ENCODE results near the gene TMEM145.

The TMEM145 gene

GRCh38 chr19:42353341-42354015, 40.4 kb downstream of the TMEM145 start:
- Mint-ChIP-seq H3K36me3 (ENCODE audit: low read depth) (no peaks in the 10 kb centered on the region), H3K4me1 (ENCODE audit: low read depth) (no peaks in the 10 kb centered on the region), H3K9me3 (no peaks in the 10 kb centered on the region), H3K27ac (no peak overlapping the region), H3K4me3 (no peak overlapping the region), H3K27me3 (ENCODE audit: low read depth) (no peaks in the 10 kb centered on the region)
- no peak for DNase-seq (ENCODE audit: low spot score)

GRCh38 chr19:42355896-42356295, 42.8 kb downstream of the TMEM145 start:
- Mint-ChIP-seq H3K27me3 (ENCODE audit: low read depth) (no peaks in the 10 kb centered on the region), H3K4me1 (ENCODE audit: low read depth) (no peaks in the 10 kb centered on the region), H3K9me3 (no peaks in the 10 kb centered on the region), H3K36me3 (ENCODE audit: low read depth) (no peaks in the 10 kb centered on the region), H3K4me3 (no peak overlapping the region), H3K27ac (no peak overlapping the region)
- DNase-seq (ENCODE audit: low spot score), result no peak

- no peak for DNase-seq (ENCODE audit: low spot score)
- Mint-ChIP-seq H3K4me1 (ENCODE audit: low read depth) (no peaks in the 10 kb centered on the region), H3K27ac (no peak overlapping the region), H3K9me3 (no peaks in the 10 kb centered on the region), H3K27me3 (ENCODE audit: low read depth) (no peaks in the 10 kb centered on the region), H3K36me3 (ENCODE audit: low read depth) (no peaks in the 10 kb centered on the region), H3K4me3 (no peak overlapping the region)
Measured at GRCh38 chr19:42356686-42357085, 43.6 kb downstream of the TMEM145 start.

- H3K9me3 Mint-ChIP-seq, result no peaks in the 10 kb centered on the region
- H3K27ac Mint-ChIP-seq, result no peak overlapping the region
Measured at GRCh38 chr19:42357290-42357689, 44.2 kb downstream of the TMEM145 start.

GRCh38 chr19:42360787-42361544, 47.9 kb downstream of the TMEM145 start:
- peaks cover 4% of the 10 kb centered on the region for H3K9me3 Mint-ChIP-seq
- H3K27me3 Mint-ChIP-seq (ENCODE audit: low read depth), result no peaks in the 10 kb centered on the region
- H3K4me3 Mint-ChIP-seq, result no peak overlapping the region
- H3K4me1 Mint-ChIP-seq (ENCODE audit: low read depth), result no peaks in the 10 kb centered on the region
- no peak for DNase-seq (ENCODE audit: low spot score)
- peaks cover 5% of the 10 kb centered on the region for H3K36me3 Mint-ChIP-seq (ENCODE audit: low read depth)
- peak overlapping the region; percentile 11 for H3K27ac Mint-ChIP-seq

More at GRCh38 chr19:42357290-42357689, 44.2 kb downstream of the TMEM145 start:
- H3K36me3 Mint-ChIP-seq (ENCODE audit: low read depth), result no peaks in the 10 kb centered on the region
- H3K4me1 Mint-ChIP-seq (ENCODE audit: low read depth), result no peaks in the 10 kb centered on the region
- H3K27me3 Mint-ChIP-seq (ENCODE audit: low read depth), result no peaks in the 10 kb centered on the region
- DNase-seq (ENCODE audit: low spot score), result no peak
- H3K4me3 Mint-ChIP-seq, result no peak overlapping the region

GRCh38 chr19:42361545-42361910, 48.4 kb downstream of the TMEM145 start:
- H3K27ac Mint-ChIP-seq, result no peak overlapping the region
- H3K27me3 Mint-ChIP-seq (ENCODE audit: low read depth), result no peaks in the 10 kb centered on the region

GRCh38 chr19:42362342-42362741, 49.2 kb downstream of the TMEM145 start:
- no peak overlapping the region for H3K27ac Mint-ChIP-seq
- no peaks in the 10 kb centered on the region for H3K27me3 Mint-ChIP-seq (ENCODE audit: low read depth)

More at GRCh38 chr19:42361545-42361910, 48.4 kb downstream of the TMEM145 start:
- DNase-seq (ENCODE audit: low spot score), result no peak
- Mint-ChIP-seq H3K4me1 (ENCODE audit: low read depth) (no peaks in the 10 kb centered on the region), H3K4me3 (no peak overlapping the region), H3K36me3 (ENCODE audit: low read depth) (peaks cover 5% of the 10 kb centered on the region), H3K9me3 (peaks cover 4% of the 10 kb centered on the region)

GRCh38 chr19:42362891-42363440, 49.9 kb downstream of the TMEM145 start:
- Mint-ChIP-seq H3K36me3 (ENCODE audit: low read depth) (peaks cover 5% of the 10 kb centered on the region), H3K4me1 (ENCODE audit: low read depth) (no peaks in the 10 kb centered on the region), H3K27me3 (ENCODE audit: low read depth) (no peaks in the 10 kb centered on the region), H3K4me3 (no peak overlapping the region), H3K9me3 (peaks cover 4% of the 10 kb centered on the region), H3K27ac (no peak overlapping the region)
- DNase-seq (ENCODE audit: low spot score), result no peak

More at GRCh38 chr19:42362342-42362741, 49.2 kb downstream of the TMEM145 start:
- H3K4me1 Mint-ChIP-seq (ENCODE audit: low read depth), result no peaks in the 10 kb centered on the region
- H3K9me3 Mint-ChIP-seq, result peaks cover 4% of the 10 kb centered on the region
- DNase-seq (ENCODE audit: low spot score), result no peak
- H3K4me3 Mint-ChIP-seq, result no peak overlapping the region
- peaks cover 5% of the 10 kb centered on the region for H3K36me3 Mint-ChIP-seq (ENCODE audit: low read depth)

GRCh38 chr19:42363614-42364346, 50.7 kb downstream of the TMEM145 start:
- H3K4me1 Mint-ChIP-seq (ENCODE audit: low read depth), result no peaks in the 10 kb centered on the region
- no peak overlapping the region for H3K27ac Mint-ChIP-seq
- H3K9me3 Mint-ChIP-seq, result peaks cover 4% of the 10 kb centered on the region
- no peaks in the 10 kb centered on the region for H3K27me3 Mint-ChIP-seq (ENCODE audit: low read depth)
- peaks cover 5% of the 10 kb centered on the region for H3K36me3 Mint-ChIP-seq (ENCODE audit: low read depth)
- no peak for DNase-seq (ENCODE audit: low spot score)
- no peak overlapping the region for H3K4me3 Mint-ChIP-seq

GRCh38 chr19:42366673-42367072, 53.6 kb downstream of the TMEM145 start:
- no peak for DNase-seq (ENCODE audit: low spot score)
- H3K27ac Mint-ChIP-seq, result no peak overlapping the region
- H3K4me3 Mint-ChIP-seq, result no peak overlapping the region
- H3K4me1 Mint-ChIP-seq (ENCODE audit: low read depth), result no peaks in the 10 kb centered on the region
- peaks cover 4% of the 10 kb centered on the region for H3K9me3 Mint-ChIP-seq
- H3K36me3 Mint-ChIP-seq (ENCODE audit: low read depth), result peaks cover 5% of the 10 kb centered on the region
- H3K27me3 Mint-ChIP-seq (ENCODE audit: low read depth), result no peaks in the 10 kb centered on the region

- DNase-seq (ENCODE audit: low spot score), result no peak
- no peak overlapping the region for H3K4me3 Mint-ChIP-seq
- H3K9me3 Mint-ChIP-seq, result peaks cover 4% of the 10 kb centered on the region
- no peak overlapping the region for H3K27ac Mint-ChIP-seq
- no peaks in the 10 kb centered on the region for H3K27me3 Mint-ChIP-seq (ENCODE audit: low read depth)
- H3K4me1 Mint-ChIP-seq (ENCODE audit: low read depth), result no peaks in the 10 kb centered on the region
- H3K36me3 Mint-ChIP-seq (ENCODE audit: low read depth), result peaks cover 5% of the 10 kb centered on the region
Measured at GRCh38 chr19:42367929-42368328, 54.8 kb downstream of the TMEM145 start.

GRCh38 chr19:42368360-42368759, 55.3 kb downstream of the TMEM145 start:
- Mint-ChIP-seq H3K4me1 (ENCODE audit: low read depth) (no peaks in the 10 kb centered on the region), H3K27ac (no peak overlapping the region), H3K9me3 (peaks cover 4% of the 10 kb centered on the region), H3K36me3 (ENCODE audit: low read depth) (peaks cover 5% of the 10 kb centered on the region), H3K4me3 (no peak overlapping the region), H3K27me3 (ENCODE audit: low read depth) (no peaks in the 10 kb centered on the region)
- no peak for DNase-seq (ENCODE audit: low spot score)

- Mint-ChIP-seq H3K36me3 (ENCODE audit: low read depth) (peaks cover 2% of the 10 kb centered on the region), H3K27ac (no peak overlapping the region), H3K4me3 (no peak overlapping the region), H3K4me1 (ENCODE audit: low read depth) (no peaks in the 10 kb centered on the region), H3K27me3 (ENCODE audit: low read depth) (no peaks in the 10 kb centered on the region), H3K9me3 (peaks cover 1% of the 10 kb centered on the region)
- no peak for DNase-seq (ENCODE audit: low spot score)
Measured at GRCh38 chr19:42368765-42369164, 55.7 kb downstream of the TMEM145 start.
